Retinal pigment epithelial cell (primary cell): ENCODE data around the gene ATRNL1.

ENCODE experiments used
- DNase-seq: peaks from one replicate; pipeline ENCODE4 v3.0.0-alpha.2; 2010; ENCODE audit warnings: low read depth
- H3K4me3 ChIP-seq: 2 replicates; pipeline ENCODE4 v1.5.1; 2011; ENCODE audit warnings: mild to moderate bottlenecking, low read length, control low read depth, moderate library complexity
- TF ChIP-seq, protein P1 (sequence below): conservative IDR thresholded peaks from 2 replicates; pipeline ENCODE4 v1.5.1; 2011; ENCODE audit warnings: low read depth, low read length, control low read depth, inconsistent platforms

ATRNL1 gene

DNA sequence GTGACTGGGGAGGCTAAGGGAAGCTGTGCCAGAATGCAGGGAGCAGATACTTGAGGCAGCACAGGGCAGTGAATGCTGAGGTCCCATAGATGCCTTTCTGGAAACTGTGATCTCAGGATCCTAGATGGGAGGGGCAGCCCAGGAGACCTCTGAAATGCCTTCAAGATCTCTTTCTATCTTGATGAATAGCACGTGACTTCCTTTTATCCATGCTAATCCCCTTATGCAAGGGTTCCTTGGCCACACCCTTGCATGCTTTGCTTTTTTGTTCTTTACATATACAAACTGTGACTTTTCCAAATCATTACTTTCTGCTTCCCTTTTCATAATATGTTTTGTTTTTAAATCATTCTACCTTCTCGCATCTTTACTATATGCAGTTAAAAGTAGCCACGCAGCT is 14.7 kb downstream of the ATRNL1 start:
- TF ChIP-seq, protein P1, sequence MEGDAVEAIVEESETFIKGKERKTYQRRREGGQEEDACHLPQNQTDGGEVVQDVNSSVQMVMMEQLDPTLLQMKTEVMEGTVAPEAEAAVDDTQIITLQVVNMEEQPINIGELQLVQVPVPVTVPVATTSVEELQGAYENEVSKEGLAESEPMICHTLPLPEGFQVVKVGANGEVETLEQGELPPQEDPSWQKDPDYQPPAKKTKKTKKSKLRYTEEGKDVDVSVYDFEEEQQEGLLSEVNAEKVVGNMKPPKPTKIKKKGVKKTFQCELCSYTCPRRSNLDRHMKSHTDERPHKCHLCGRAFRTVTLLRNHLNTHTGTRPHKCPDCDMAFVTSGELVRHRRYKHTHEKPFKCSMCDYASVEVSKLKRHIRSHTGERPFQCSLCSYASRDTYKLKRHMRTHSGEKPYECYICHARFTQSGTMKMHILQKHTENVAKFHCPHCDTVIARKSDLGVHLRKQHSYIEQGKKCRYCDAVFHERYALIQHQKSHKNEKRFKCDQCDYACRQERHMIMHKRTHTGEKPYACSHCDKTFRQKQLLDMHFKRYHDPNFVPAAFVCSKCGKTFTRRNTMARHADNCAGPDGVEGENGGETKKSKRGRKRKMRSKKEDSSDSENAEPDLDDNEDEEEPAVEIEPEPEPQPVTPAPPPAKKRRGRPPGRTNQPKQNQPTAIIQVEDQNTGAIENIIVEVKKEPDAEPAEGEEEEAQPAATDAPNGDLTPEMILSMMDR: no peak
- no peak overlapping the region for H3K4me3 ChIP-seq
- no peak for DNase-seq

- H3K4me3 ChIP-seq: no peak overlapping the region
- TF ChIP-seq, protein P1: no peak
- no peak for DNase-seq
Observed at GRCh38 chr10:115117301-115117700, 24.1 kb downstream of the ATRNL1 start.

DNA sequence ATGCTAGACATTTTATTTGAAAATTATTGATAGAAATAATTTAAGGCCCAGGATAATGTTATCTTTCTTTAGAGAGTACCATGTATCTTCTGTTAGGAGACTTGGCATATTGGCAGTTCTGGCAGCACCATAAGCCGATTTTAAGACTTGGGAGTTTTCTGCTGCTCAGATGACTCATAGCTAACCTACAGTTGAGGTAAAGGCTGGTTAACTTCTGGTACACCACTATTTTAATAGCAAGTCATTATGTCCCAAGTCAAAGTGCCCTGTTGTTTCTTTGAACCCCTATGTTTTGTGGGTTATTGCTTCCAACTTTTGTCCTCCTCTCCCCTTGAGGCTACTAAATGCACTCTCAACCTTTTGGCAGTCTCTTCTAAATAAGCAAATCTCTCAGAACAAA is 25.2 kb downstream of the ATRNL1 start:
- TF ChIP-seq, protein P1: no peak
- H3K4me3 ChIP-seq: no peak overlapping the region
- DNase-seq: no peak

DNA sequence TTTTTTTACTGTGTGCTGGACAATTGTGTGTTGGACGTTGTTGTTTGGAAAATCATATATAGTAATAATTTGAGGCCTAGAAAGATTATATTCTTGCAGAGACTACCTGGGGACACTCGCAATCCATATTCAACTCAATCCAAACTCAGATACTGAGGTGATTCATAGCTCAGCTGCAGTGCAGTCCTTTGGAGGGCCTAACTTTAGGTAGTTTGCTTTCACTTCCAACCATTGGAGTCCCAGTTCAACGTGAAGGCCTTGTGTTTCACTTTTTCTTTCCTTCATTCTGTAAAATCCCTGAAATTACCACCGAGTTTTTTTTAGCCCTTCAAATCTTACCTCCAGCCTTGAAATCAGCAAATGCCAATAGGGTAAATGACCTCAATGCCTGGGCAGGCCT is 32.3 kb downstream of the ATRNL1 start:
- no peak for DNase-seq
- TF ChIP-seq, protein P1: no peak
- H3K4me3 ChIP-seq: no peak overlapping the region

- no peak for DNase-seq
- TF ChIP-seq, protein P1: no peak
Observed at GRCh38 chr10:115129752-115130151, 36.6 kb downstream of the ATRNL1 start.

DNA sequence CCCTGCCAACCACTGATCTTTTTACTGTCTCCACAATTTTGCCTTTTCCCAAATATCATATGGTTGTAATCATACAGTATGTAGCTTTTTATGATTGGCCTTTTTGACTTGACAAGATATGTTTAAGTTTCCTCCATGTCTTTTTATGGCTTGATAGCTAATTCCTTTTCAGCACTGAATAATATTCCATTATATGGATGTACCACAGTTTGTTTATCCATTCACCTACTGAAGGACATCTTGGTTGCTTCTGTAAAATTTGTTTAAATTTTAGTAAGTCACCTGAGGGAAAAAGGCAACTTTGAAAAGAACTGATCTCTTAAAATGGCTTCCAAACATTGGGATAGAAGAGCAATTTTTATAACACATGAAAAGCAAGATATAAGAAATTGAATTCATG is 43.5 kb downstream of the ATRNL1 start:
- TF ChIP-seq, protein P1: no peak
- H3K4me3 ChIP-seq: no peak overlapping the region
- DNase-seq: no peak

More at GRCh38 chr10:115129752-115130151, 36.6 kb downstream of the ATRNL1 start:
- H3K4me3 ChIP-seq: no peak overlapping the region

GRCh38 chr10:115141254-115141653 is 48.1 kb downstream of the ATRNL1 start:
- H3K4me3 ChIP-seq: no peak overlapping the region
- TF ChIP-seq, protein P1: peak; percentile 49
- DNase-seq: no peak
